Chondrocyte (in vitro differentiated cells): ENCODE measurements around the gene SPAAR. TPM values are rescaled to one million over a fixed set of nuclear protein-coding genes. Genes with fewer than 3 reads are reported as not detected.
"Not testable (repeated sequence)": the region's sequence is repeated elsewhere in the genome, so short reads cannot be mapped to it uniquely, and the experiment has no call there.

Experiments
- DNase-seq: peaks from one replicate; pipeline ENCODE4 v3.0.0; 2021; ENCODE audit warnings: mixed read lengths, low spot score
- H3K27ac Mint-ChIP-seq: one replicate; pipeline ENCODE4 v1.8.0; 2021; ENCODE audit warnings: mild to moderate bottlenecking, moderate library complexity, mixed read lengths; ENCODE audit not compliant: unreplicated experiment
- H3K27me3 Mint-ChIP-seq: 2 replicates; pipeline ENCODE4 v1.8.0; 2021; ENCODE audit warnings: low read depth, mixed read lengths
- H3K36me3 Mint-ChIP-seq: 2 replicates; pipeline ENCODE4 v1.8.0; 2021; ENCODE audit warnings: low read depth, mixed read lengths
- H3K4me1 Mint-ChIP-seq: 2 replicates; pipeline ENCODE4 v1.8.0; 2021; ENCODE audit warnings: low read depth, mild to moderate bottlenecking, mixed read lengths
- H3K4me3 Mint-ChIP-seq: one replicate; pipeline ENCODE4 v1.8.0; 2021; ENCODE audit warnings: mild to moderate bottlenecking, moderate library complexity, mixed read lengths; ENCODE audit not compliant: unreplicated experiment
- H3K9me3 Mint-ChIP-seq: 2 replicates; pipeline ENCODE4 v1.8.0; 2021; ENCODE audit warnings: low read depth, mixed read lengths
- total RNA-seq: library from RNA; stranded (reverse); gene quantifications from 3 replicates; pipeline ENCODE4 v1.2.1, GENCODE V29; 2021
- TF ChIP-seq, protein P1 (sequence below): fragments of 200-600 bp; sonication (generic); IDR thresholded peaks from 2 replicates; pipeline ENCODE4 v1.5.0; 2021; ENCODE audit warnings: antibody characterized with exemption, mild to moderate bottlenecking, moderate library complexity

Gene SPAAR
- total RNA-seq, 1 donor from 2014 or later = 0.70 TPM

DNA sequence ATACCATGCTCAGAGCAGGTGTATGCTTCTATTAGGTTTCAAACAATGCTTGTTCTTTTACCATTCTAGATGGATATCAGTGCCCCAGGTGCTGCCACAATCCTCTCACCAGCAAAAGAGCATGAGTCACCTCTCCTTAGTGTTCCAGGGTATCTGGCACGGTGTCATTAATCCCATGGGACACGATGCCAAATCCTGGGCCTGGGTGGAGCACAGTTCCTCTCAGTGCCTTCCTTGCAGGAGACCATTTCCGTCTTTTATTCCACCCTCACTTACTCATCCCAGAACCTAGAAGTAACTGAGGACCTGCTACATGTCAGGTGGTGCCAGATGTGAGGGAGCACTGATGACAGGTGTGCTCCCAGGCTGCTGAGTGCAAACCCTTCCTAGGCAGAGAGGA is 37.7 kb upstream of the SPAAR start:
- H3K4me1 Mint-ChIP-seq = no peaks in the 10 kb centered on the region
- no peak overlapping the region for H3K4me3 Mint-ChIP-seq
- TF ChIP-seq, protein P1, sequence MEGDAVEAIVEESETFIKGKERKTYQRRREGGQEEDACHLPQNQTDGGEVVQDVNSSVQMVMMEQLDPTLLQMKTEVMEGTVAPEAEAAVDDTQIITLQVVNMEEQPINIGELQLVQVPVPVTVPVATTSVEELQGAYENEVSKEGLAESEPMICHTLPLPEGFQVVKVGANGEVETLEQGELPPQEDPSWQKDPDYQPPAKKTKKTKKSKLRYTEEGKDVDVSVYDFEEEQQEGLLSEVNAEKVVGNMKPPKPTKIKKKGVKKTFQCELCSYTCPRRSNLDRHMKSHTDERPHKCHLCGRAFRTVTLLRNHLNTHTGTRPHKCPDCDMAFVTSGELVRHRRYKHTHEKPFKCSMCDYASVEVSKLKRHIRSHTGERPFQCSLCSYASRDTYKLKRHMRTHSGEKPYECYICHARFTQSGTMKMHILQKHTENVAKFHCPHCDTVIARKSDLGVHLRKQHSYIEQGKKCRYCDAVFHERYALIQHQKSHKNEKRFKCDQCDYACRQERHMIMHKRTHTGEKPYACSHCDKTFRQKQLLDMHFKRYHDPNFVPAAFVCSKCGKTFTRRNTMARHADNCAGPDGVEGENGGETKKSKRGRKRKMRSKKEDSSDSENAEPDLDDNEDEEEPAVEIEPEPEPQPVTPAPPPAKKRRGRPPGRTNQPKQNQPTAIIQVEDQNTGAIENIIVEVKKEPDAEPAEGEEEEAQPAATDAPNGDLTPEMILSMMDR = no peak
- peaks cover 10% of the 10 kb centered on the region for H3K9me3 Mint-ChIP-seq
- H3K36me3 Mint-ChIP-seq = peaks cover 5% of the 10 kb centered on the region
- H3K27ac Mint-ChIP-seq = no peak overlapping the region
- no peak for DNase-seq
- peaks cover 9% of the 10 kb centered on the region for H3K27me3 Mint-ChIP-seq

DNA sequence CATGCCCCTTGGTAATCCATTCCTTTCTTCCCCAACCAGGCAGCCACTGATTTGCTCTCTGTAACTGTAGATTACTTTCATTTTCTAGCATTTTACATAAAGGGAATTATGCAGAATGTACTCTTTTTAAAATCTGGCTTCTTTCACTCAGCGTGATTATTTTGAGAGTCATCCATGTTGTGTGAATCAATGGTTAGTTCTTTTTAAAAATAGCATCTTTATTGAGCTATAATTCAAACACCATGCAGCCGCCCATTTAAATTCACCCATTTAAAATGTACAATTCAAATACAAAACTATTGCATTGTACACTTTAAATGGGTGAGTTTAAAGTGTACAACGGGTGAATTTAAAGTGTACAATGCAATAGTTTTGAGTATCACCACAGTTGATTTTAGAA is 36.8 kb upstream of the SPAAR start:
- H3K4me3 Mint-ChIP-seq = no peak overlapping the region

DNA sequence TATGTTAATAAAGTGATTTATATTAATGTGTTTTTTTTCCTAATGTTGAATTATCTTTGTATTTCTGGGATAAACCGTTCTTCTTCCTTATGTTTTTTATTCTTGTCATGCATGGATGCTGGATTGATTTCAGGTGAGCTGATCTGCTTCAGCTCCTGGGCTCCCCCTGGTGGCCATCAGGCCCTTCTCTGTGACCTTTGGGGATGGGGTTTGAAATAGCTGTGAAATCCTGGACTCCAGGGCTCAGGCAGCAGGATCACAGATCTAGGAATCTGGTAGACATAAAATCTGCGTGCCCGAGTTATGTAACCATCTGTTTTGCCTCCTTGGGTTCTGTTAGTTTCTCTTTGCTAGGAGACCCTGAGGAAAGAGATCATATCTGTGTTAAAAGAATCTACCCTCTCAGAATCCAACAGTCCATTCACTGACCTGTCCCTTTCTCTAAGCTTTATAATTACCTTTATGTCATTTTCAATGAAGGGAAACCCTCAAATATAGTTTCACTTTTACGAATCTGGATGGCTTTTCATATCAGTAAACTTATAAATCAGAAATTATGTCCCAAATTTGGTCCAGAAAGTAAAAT is 26.9 kb upstream of the SPAAR start:
- Mint-ChIP-seq H3K4me1 (no peaks in the 10 kb centered on the region), H3K27ac (no peak overlapping the region), H3K27me3 (peaks cover 2% of the 10 kb centered on the region), H3K4me3 (no peak overlapping the region), H3K9me3 (peaks cover 6% of the 10 kb centered on the region), H3K36me3 (no peaks in the 10 kb centered on the region)
- TF ChIP-seq, protein P1 = peak; percentile 99
- DNase-seq = no peak

More for the DNA sequence above, 36.8 kb upstream of the SPAAR start:
- no peak overlapping the region for H3K27ac Mint-ChIP-seq
- TF ChIP-seq, protein P1 = no peak
- no peaks in the 10 kb centered on the region for H3K4me1 Mint-ChIP-seq
- H3K9me3 Mint-ChIP-seq = peaks cover 18% of the 10 kb centered on the region
- peaks cover 7% of the 10 kb centered on the region for H3K36me3 Mint-ChIP-seq
- DNase-seq = no peak
- peaks cover 9% of the 10 kb centered on the region for H3K27me3 Mint-ChIP-seq

DNA sequence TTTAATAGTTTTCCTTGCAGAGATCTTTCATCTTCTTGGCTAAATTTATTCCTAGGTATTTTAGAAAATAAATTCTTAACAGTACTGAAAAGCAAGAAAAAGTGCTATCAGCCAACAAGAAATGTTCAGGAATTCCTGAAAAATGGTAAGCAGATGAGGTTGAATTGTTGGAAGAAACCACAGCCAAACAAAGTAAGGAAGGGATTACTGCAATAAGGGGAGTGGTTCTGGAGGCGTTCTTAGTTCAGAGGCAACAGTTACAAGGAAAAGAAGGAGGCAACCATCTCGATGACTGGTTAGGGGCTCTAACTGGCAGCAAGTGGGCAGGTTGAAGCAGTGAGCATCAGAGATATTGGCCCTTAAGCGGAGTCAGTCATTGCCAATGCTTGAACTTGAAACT is 26.3 kb upstream of the SPAAR start:
- no peak for DNase-seq
- H3K4me3 Mint-ChIP-seq = no peak overlapping the region
- TF ChIP-seq, protein P1 = no peak
- H3K36me3 Mint-ChIP-seq = no peaks in the 10 kb centered on the region
- no peaks in the 10 kb centered on the region for H3K9me3 Mint-ChIP-seq
- peak overlapping the region; percentile 58 for H3K27ac Mint-ChIP-seq
- no peaks in the 10 kb centered on the region for H3K4me1 Mint-ChIP-seq
- H3K27me3 Mint-ChIP-seq = peaks cover 2% of the 10 kb centered on the region

DNA sequence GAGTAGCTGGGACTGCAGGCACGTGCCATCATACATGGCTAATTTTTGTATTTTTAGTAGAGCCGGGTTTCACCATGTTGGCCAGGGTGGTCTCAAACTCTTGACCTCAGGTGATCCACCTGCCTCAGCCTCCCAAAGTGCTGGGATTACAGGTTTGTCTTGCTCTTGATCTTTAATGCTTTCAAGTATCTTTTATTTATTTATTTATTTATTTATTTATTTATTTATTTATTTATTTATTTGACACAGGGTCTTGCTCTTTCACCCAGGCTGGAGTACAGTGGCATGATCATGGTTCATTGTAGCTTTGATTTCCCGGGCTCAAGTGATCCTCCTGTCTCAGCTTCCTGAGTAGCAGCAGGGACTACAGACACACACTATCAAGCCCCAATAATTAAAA is 24.4 kb upstream of the SPAAR start:
- H3K4me3 Mint-ChIP-seq, DNase-seq, H3K27ac Mint-ChIP-seq, H3K27me3 Mint-ChIP-seq, H3K4me1 Mint-ChIP-seq, H3K36me3 Mint-ChIP-seq, H3K9me3 Mint-ChIP-seq: not testable (repeated sequence)

DNA sequence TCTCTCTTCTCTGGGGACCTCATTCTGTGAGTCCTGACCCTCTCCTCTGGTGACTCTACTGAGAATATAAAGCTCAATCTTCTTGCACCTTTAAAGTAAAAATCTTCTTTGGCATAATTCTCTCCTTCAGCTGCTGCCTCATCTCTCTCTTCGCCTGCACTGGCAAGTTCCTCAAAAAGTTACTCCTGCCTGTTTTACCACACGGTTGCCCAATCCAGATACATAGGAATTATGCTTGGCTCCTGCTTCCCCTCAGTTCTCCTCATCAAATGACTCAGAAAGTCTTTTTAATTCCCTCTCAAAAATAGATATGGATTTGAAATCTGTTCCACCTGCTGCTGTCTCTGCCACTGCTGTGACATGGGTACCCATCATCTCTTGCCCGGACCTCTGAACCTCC is 17.6 kb upstream of the SPAAR start:
- no peaks in the 10 kb centered on the region for H3K27me3 Mint-ChIP-seq
- TF ChIP-seq, protein P1 = no peak
- DNase-seq = no peak
- no peaks in the 10 kb centered on the region for H3K4me1 Mint-ChIP-seq
- H3K9me3 Mint-ChIP-seq = no peaks in the 10 kb centered on the region
- H3K4me3 Mint-ChIP-seq = no peak overlapping the region
- H3K36me3 Mint-ChIP-seq = peaks cover 1% of the 10 kb centered on the region
- H3K27ac Mint-ChIP-seq = no peak overlapping the region
